22Rv1 (cell line): ENCODE results near the gene DHX34.

Source experiments
- ZFX ChIP-seq: fragments of 450-650 bp; IDR thresholded peaks from 2 replicates; pipeline ENCODE4 v1.6.1; 2017; ENCODE audit warnings: antibody characterized with exemption, borderline replicate concordance
- TF ChIP-seq, protein P1 (sequence below): fragments of 450-650 bp; IDR thresholded peaks from 2 replicates; pipeline ENCODE4 v1.5.1; 2017; ENCODE audit warnings: mild to moderate bottlenecking

- TF ChIP-seq, protein P1, sequence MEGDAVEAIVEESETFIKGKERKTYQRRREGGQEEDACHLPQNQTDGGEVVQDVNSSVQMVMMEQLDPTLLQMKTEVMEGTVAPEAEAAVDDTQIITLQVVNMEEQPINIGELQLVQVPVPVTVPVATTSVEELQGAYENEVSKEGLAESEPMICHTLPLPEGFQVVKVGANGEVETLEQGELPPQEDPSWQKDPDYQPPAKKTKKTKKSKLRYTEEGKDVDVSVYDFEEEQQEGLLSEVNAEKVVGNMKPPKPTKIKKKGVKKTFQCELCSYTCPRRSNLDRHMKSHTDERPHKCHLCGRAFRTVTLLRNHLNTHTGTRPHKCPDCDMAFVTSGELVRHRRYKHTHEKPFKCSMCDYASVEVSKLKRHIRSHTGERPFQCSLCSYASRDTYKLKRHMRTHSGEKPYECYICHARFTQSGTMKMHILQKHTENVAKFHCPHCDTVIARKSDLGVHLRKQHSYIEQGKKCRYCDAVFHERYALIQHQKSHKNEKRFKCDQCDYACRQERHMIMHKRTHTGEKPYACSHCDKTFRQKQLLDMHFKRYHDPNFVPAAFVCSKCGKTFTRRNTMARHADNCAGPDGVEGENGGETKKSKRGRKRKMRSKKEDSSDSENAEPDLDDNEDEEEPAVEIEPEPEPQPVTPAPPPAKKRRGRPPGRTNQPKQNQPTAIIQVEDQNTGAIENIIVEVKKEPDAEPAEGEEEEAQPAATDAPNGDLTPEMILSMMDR, result no peak
- no peak for TF ChIP-seq ZFX
Measured at GRCh38 chr19:47376589-47377144, 27.6 kb downstream of the DHX34 start.
